ENCODE data around the gene CES3. TPM values are rescaled to one million over a fixed set of nuclear protein-coding genes. Genes with fewer than 3 reads are reported as not detected.
A peak's percentile ranks its signal among the peaks of the same experiment; 100 is the strongest.
"Not testable (repeated sequence)": the region's sequence is repeated elsewhere in the genome, so short reads cannot be mapped to it uniquely, and the experiment has no call there.

Gene CES3
- total RNA-seq, 1 donor from 2014 or later, result 4.1 TPM

- H3K4me3 Mint-ChIP-seq (ENCODE audit: unreplicated experiment), result peak within 1 kb of the TSS; percentile 95
- H3K27me3 Mint-ChIP-seq (ENCODE audit: unreplicated experiment), result peaks cover 8% of the 10 kb centered on the region
- H3K4me1 Mint-ChIP-seq (ENCODE audit: low read depth, unreplicated experiment), result peaks cover 8% of the 10 kb centered on the region
- H3K36me3 Mint-ChIP-seq (ENCODE audit: unreplicated experiment), result no peaks in the 10 kb centered on the region
- peak; percentile 94 for DNase-seq
- peaks cover 3% of the 10 kb centered on the region for H3K9me3 Mint-ChIP-seq (ENCODE audit: unreplicated experiment)
- TF ChIP-seq CTCF (IDR thresholded peaks at IDR 0.05; ENCODE audit: partially characterized antibody, unreplicated experiment), result no peak
- peak within 1 kb of the TSS; percentile 82 for H3K27ac Mint-ChIP-seq (ENCODE audit: unreplicated experiment)
These were observed 26.8 kb upstream of the CES3 start, which contains the start of gene CIAO2B for GRCh38 chr16:66934138-66934838. TSS of gene CIAO2B (minus strand) at chr16:66934402. CDS start at chr16:66934364, 38 bp downstream.

DNA sequence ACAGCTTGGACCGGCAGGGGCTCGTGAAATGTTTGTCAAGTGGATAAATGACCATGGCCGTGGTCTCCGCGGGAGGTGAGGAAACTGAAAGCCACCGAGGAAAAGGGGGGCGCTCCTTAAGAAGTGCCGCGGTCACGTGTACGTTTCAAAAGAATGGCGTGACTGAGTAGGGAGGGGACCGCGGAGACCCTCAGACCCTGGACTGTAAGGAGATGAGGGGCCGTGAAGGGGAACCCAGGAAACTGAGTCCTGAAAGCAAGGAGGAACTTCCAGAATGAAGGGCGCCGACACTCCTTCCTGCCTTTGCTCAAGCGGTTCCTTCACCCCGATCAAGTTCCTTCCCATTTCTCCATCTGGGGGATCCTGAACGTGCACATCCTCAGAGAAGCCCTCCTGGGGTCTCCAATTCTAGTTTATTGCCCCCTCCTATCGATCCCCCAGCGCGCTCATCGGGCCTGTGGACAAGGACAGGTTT lies 26.2 kb upstream of the CES3 start:
- not testable (repeated sequence) for H3K27me3 Mint-ChIP-seq (ENCODE audit: unreplicated experiment); H3K9me3 Mint-ChIP-seq (ENCODE audit: unreplicated experiment); DNase-seq; H3K36me3 Mint-ChIP-seq (ENCODE audit: unreplicated experiment); H3K4me1 Mint-ChIP-seq (ENCODE audit: low read depth, unreplicated experiment)
- H3K4me3 Mint-ChIP-seq (ENCODE audit: unreplicated experiment), result peak overlapping the region; percentile 95
- peak overlapping the region; percentile 66 for H3K27ac Mint-ChIP-seq (ENCODE audit: unreplicated experiment)

- H3K4me1 Mint-ChIP-seq (ENCODE audit: low read depth, unreplicated experiment), result peaks cover 8% of the 10 kb centered on the region
- TF ChIP-seq CTCF (IDR thresholded peaks at IDR 0.05; ENCODE audit: partially characterized antibody, unreplicated experiment), result no peak
- H3K4me3 Mint-ChIP-seq (ENCODE audit: unreplicated experiment), result peak within 1 kb of the TSS; percentile 95
- H3K27me3 Mint-ChIP-seq (ENCODE audit: unreplicated experiment), result peaks cover 8% of the 10 kb centered on the region
- H3K9me3 Mint-ChIP-seq (ENCODE audit: unreplicated experiment), result peaks cover 4% of the 10 kb centered on the region
- no peaks in the 10 kb centered on the region for H3K36me3 Mint-ChIP-seq (ENCODE audit: unreplicated experiment)
- peak within 1 kb of the TSS; percentile 66 for H3K27ac Mint-ChIP-seq (ENCODE audit: unreplicated experiment)
- no peak for DNase-seq
These were observed 25.6 kb upstream of the CES3 start, which contains the start of gene CES2 for GRCh38 chr16:66935314-66936011. TSS of gene CES2 (plus strand) at chr16:66935516. CDS start at chr16:66935636, 120 bp downstream.

GRCh38 chr16:66936462-66936861 lies 24.6 kb upstream of the CES3 start:
- Mint-ChIP-seq H3K4me3 (ENCODE audit: unreplicated experiment) (no peak overlapping the region), H3K36me3 (ENCODE audit: unreplicated experiment) (no peaks in the 10 kb centered on the region), H3K4me1 (ENCODE audit: low read depth, unreplicated experiment) (peaks cover 8% of the 10 kb centered on the region), H3K9me3 (ENCODE audit: unreplicated experiment) (peaks cover 5% of the 10 kb centered on the region), H3K27ac (ENCODE audit: unreplicated experiment) (no peak overlapping the region), H3K27me3 (ENCODE audit: unreplicated experiment) (peaks cover 8% of the 10 kb centered on the region)
- no peak for TF ChIP-seq CTCF (IDR thresholded peaks at IDR 0.05; ENCODE audit: partially characterized antibody, unreplicated experiment)
- no peak for DNase-seq

DNA sequence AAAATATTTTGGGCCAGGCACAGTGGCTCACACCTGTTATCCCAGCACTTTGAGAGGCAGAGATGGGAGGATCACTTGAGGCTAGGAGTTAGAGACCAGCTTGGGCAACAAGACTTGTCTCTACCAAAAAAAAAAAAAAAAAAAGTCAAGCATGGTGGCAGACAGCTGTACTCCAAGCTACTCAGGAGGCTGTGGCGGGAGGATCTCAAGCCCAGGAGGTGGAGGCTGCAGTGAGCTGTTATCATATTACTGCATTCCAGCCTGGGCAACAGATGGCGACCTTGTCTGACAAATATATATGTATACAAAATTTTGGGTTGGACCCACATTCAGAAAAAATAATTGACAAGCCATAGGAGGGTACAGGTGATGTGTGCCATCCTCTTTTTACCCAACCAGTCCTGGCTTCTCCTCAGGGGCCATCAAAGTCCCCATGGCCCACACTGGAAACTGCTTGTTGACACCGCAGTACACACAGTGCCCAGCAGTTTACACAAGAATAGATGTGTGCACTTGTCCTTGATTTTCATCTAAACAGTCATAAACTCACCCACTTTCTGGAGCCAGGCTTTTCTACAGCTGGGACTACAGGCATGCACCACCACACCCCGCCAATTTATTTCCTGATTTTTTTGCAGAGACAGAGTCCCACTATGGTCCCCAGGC lies 24.0 kb upstream of the CES3 start:
- H3K27ac Mint-ChIP-seq (ENCODE audit: unreplicated experiment), result no peak overlapping the region
- DNase-seq, result no peak
- H3K4me3 Mint-ChIP-seq (ENCODE audit: unreplicated experiment), result peak overlapping the region; percentile 38
- peaks cover 8% of the 10 kb centered on the region for H3K4me1 Mint-ChIP-seq (ENCODE audit: low read depth, unreplicated experiment)
- TF ChIP-seq CTCF (IDR thresholded peaks at IDR 0.05; ENCODE audit: partially characterized antibody, unreplicated experiment), result no peak
- peaks cover 5% of the 10 kb centered on the region for H3K9me3 Mint-ChIP-seq (ENCODE audit: unreplicated experiment)
- no peaks in the 10 kb centered on the region for H3K36me3 Mint-ChIP-seq (ENCODE audit: unreplicated experiment)
- peaks cover 8% of the 10 kb centered on the region for H3K27me3 Mint-ChIP-seq (ENCODE audit: unreplicated experiment)

Data from glutamatergic neuron (in vitro differentiated cells).